HepG2 (cell line): Measurements from ENCODE around the gene LIMCH1. TPM values are rescaled to one million over a fixed set of nuclear protein-coding genes. Genes with fewer than 3 reads are reported as not detected.

ENCODE experiments used
- ATAC-seq: fragments of 200-7000 bp; cut with Tn5 transposase; 3 replicates; pipeline ENCODE4 v1.9.1; 2020; ENCODE audit warnings: mild to moderate bottlenecking, moderate library complexity
- BruUV-seq: library from RNA; stranded (reverse); fragments of 400-500 nt; replicated peaks from 2 replicates; lab custom pipeline; 2021; lab: Mats Ljungman, UMichigan
- CTCF ChIA-PET: fragments of 300-600 bp; formaldehyde crosslinking; extraction: SDS; loops from one replicate; lab custom pipeline; 2021; ENCODE audit warnings: low total read pairs, inconsistent platforms, low intra/inter-chr PET ratio; lab: Yijun Ruan, JAX
- POLR2A ChIA-PET: fragments of 350-600 bp; sonication (Branson Sonifier 250); formaldehyde crosslinking; loops from one replicate; lab custom pipeline; 2020; ENCODE audit warnings: antibody characterized with exemption, inconsistent platforms; lab: Yijun Ruan, JAX
- DNase-seq: peaks from one replicate; pipeline ENCODE4 v3.0.0-alpha.2; 2015; ENCODE audit warnings: low spot score
- FAIRE-seq: peaks from 3 replicates; lab custom pipeline; 2011; peaks lifted over from hg19 to GRCh38; lab: Jason Lieb, UNC
- H2AFZ ChIP-seq: one replicate; pipeline ENCODE4 v1.6.1; 2011; ENCODE audit warnings: low read length, inconsistent platforms
- H3K27ac ChIP-seq: fragments of 300-600 bp; 3 replicates; pipeline ENCODE4 v1.8.0; 2011; ENCODE audit warnings: mixed run types, mild to moderate bottlenecking, mixed read lengths, low read length, inconsistent platforms; ENCODE audit not compliant: insufficient read depth; ENCODE audit errors: extremely low read length
- H3K27me3 ChIP-seq, 2 experiments: fragments of 200-600 bp in 1 of 2; 2 replicates in 1 of 2; 3 replicates in 1 of 2; pipeline versions ENCODE4 v1.6.0 to v1.8.0; 2011; ENCODE audit warnings: low read length in 2 of 2, mild to moderate bottlenecking in 2 of 2, moderate library complexity in 2 of 2, inconsistent platforms in 1 of 2; ENCODE audit not compliant: insufficient read depth in 2 of 2, control insufficient read depth in 1 of 2
- H3K36me3 ChIP-seq, 2 experiments: fragments of 200-600 bp in 1 of 2; replicated peaks in 1 of 2; 2 replicates in 1 of 2; 3 replicates in 1 of 2; pipeline versions ENCODE4 v1.5.1 to v1.8.0; 2011; ENCODE audit warnings: low read length in 2 of 2, inconsistent platforms in 1 of 2; ENCODE audit not compliant: insufficient read depth in 2 of 2, control insufficient read depth in 1 of 2
- H3K4me1 ChIP-seq: 2 replicates; pipeline ENCODE4 v1.5.1; 2012; ENCODE audit warnings: low read length, inconsistent platforms; ENCODE audit not compliant: insufficient read depth
- H3K4me2 ChIP-seq: 2 replicates; pipeline ENCODE4 v1.6.0; 2011; ENCODE audit warnings: low read depth, low read length, inconsistent platforms
- H3K4me3 ChIP-seq, 3 experiments: fragments of 200-600 bp in 1 of 3; sonication (generic), shearing (Covaris generic) in 1 of 3; replicated peaks in 1 of 3; 2 replicates each; pipeline ENCODE4 v1.5.1; 2011 to 2016; ENCODE audit warnings: low read length in 3 of 3, inconsistent platforms in 2 of 3, low read depth in 2 of 3, mild to moderate bottlenecking in 2 of 3, control low read depth in 1 of 3, mixed read lengths in 1 of 3; ENCODE audit not compliant: insufficient read depth in 1 of 3
- H3K79me2 ChIP-seq: one replicate; pipeline ENCODE4 v1.6.1; 2011; ENCODE audit warnings: low read length, inconsistent platforms; ENCODE audit not compliant: insufficient read depth
- H3K9ac ChIP-seq: 2 replicates; pipeline ENCODE4 v1.6.0; 2011; ENCODE audit warnings: mild to moderate bottlenecking, low read depth, low read length, inconsistent platforms; ENCODE audit not compliant: insufficient read depth
- H3K9me3 ChIP-seq: 2 replicates; pipeline ENCODE4 v1.5.1; 2012; ENCODE audit warnings: mild to moderate bottlenecking, low read length
- H4K20me1 ChIP-seq: 2 replicates; pipeline ENCODE4 v1.6.0; 2011; ENCODE audit warnings: inconsistent platforms, mild to moderate bottlenecking, low read length, moderate library complexity; ENCODE audit not compliant: insufficient read depth
- ATAD3A ChIP-seq: sonication (generic); formaldehyde crosslinking; IDR thresholded peaks from 2 replicates; pipeline ENCODE4 v1.4.0; 2020; ENCODE audit warnings: missing genetic modification reagents
- GATA4 ChIP-seq: sonication (generic); IDR thresholded peaks from 2 replicates; pipeline ENCODE4 v1.6.1; 2016; ENCODE audit warnings: antibody characterized with exemption, low read depth, borderline replicate concordance
- PRMT3 ChIP-seq: sonication (generic); formaldehyde crosslinking; IDR thresholded peaks from 2 replicates; pipeline ENCODE4 v1.8.1; 2022; ENCODE audit warnings: low read depth, mild to moderate bottlenecking, moderate library complexity, missing genetic modification reagents, borderline replicate concordance
- TCF7L2 ChIP-seq: IDR thresholded peaks from 2 replicates; pipeline ENCODE4 v1.6.1; 2011; ENCODE audit warnings: mild to moderate bottlenecking, low read depth, low read length, moderate library complexity
- WIZ ChIP-seq: sonication (generic); formaldehyde crosslinking; IDR thresholded peaks from 2 replicates; pipeline ENCODE4 v1.5.1; 2020; ENCODE audit warnings: mild to moderate bottlenecking, missing genetic modification reagents
- ZEB1 ChIP-seq: IDR thresholded peaks from 2 replicates; pipeline ENCODE4 v1.6.1; 2012; ENCODE audit warnings: mild to moderate bottlenecking, low read depth, inconsistent platforms; ENCODE audit not compliant: insufficient replicate concordance
- ZFYVE20 ChIP-seq: sonication (generic); formaldehyde crosslinking; IDR thresholded peaks from 2 replicates; pipeline ENCODE4 v1.8.0; 2023; ENCODE audit warnings: low read depth, mild to moderate bottlenecking, moderate library complexity, missing genetic modification reagents, borderline replicate concordance
- ZNF530 ChIP-seq: sonication (generic); formaldehyde crosslinking; IDR thresholded peaks from 2 replicates; pipeline ENCODE4 v1.5.0; 2020; ENCODE audit warnings: low read depth, mild to moderate bottlenecking, missing genetic modification reagents
- ZNF614 ChIP-seq: IDR thresholded peaks from 2 replicates; pipeline ENCODE4 v1.6.1; 2018; ENCODE audit warnings: missing biosample characterization, missing genetic modification reagents, inconsistent platforms, borderline replicate concordance
- WGBS: methylation state at CpG from one replicate; pipeline ENCODE4 v1.1.6; 2017; ENCODE audit warnings: low lambda C conversion rate; 5-methylcytosine and 5-hydroxymethylcytosine counted together
- in situ Hi-C: cut with HindIII; loops from 2 replicates; pipeline ENCODE4 v1.10.0; 2017; ENCODE audit warnings: low pct_unique_long_range_greater_than_20kb; ENCODE audit not compliant: extremely low pct_ligation_motif_present
- intact Hi-C: fragments of 100-400 bp; cut with micrococcal nuclease; formaldehyde crosslinking; loops from one replicate; pipeline ENCODE4 v1.10.0; 2022; ENCODE audit not compliant: unreplicated experiment
- polyA plus RNA-seq, 8 experiments: library from polyadenylated mRNA; depleted of rRNA in 3 of 8; stranded (reverse) in 7 of 8; unstranded in 1 of 8; fragments of >200 nt; fragmentation: Illumina TruSeq in 4 of 8; extraction: Trizol in 4 of 8; gene quantifications; 2 replicates each; pipeline versions ENCODE4 v1.2.1 to v1.2.3, GENCODE V29; 2011 to 2016; ENCODE audit warnings: low read depth in 4 of 8, missing spikeins in 1 of 8, mixed read lengths in 1 of 8; ENCODE audit not compliant: insufficient read depth in 1 of 8
- total RNA-seq, 5 experiments: library from RNA; depleted of rRNA; stranded (reverse); fragments of >200 nt; fragmentation: Illumina TruSeq; extraction: Trizol; gene quantifications; 2 replicates each; pipeline ENCODE4 v1.2.3, GENCODE V29; 2016; ENCODE audit warnings: low read depth in 1 of 5
- TF ChIP-seq, protein P1 (sequence below): sonication (generic); formaldehyde crosslinking; IDR thresholded peaks from 2 replicates; pipeline ENCODE4 v1.5.1; 2020; ENCODE audit warnings: mild to moderate bottlenecking, missing genetic modification reagents, borderline replicate concordance
- TF ChIP-seq, protein P2 (sequence below): sonication (generic); formaldehyde crosslinking; IDR thresholded peaks from 2 replicates; pipeline ENCODE4 v1.4.0; 2020; ENCODE audit warnings: missing genetic modification reagents, borderline replicate concordance

Gene LIMCH1
- total and polyA plus RNA-seq, 2 of the 13 experiments (the other 11 are each of a cell fraction or from before 2014, with no cell fraction given): 0.04 TPM; not detected in 1

DNA sequence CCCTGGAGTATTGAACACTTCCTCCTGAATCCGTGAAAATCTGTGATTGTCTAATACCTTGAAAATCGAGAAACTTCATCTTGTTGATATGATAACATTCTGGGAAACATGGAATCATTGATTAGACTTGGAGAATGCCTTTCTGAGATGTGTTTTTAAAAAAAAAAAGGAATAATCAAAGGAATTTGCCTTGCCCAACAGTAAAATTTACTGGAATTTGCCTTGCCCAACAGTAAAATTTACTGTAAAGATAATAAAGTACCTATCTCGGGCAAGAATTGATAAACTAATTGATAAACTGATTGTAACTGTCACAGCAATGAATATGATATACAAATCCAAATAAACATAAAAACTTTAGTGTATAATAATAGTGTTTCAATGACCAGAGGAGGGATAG lies 165.8 kb downstream of the LIMCH1 start:
- Histone ChIP-seq H3K4me1 (no peaks in the 10 kb centered on the region), H3K36me3 (no peaks in the 10 kb centered on the region), H2AFZ (no peak overlapping the region), H3K27me3 (peaks cover 0 to 3% of the 10 kb centered on the region in 2 experiments; a peak in 2 of 5 replicates), H3K27ac (no peak overlapping the region), H3K9me3 (no peaks in the 10 kb centered on the region), H4K20me1 (no peaks in the 10 kb centered on the region), H3K79me2 (no peaks in the 10 kb centered on the region), H3K9ac (no peak overlapping the region), H3K4me3 (no peak overlapping the region), H3K4me2 (no peak overlapping the region)
- BruUV-seq: no TSS peak
- FAIRE-seq: no peak
- no peak for ATAC-seq
- WGBS: 2% methylated on average over 3 of the region's 3 CpGs
- POLR2A ChIA-PET: no interaction called here
- in situ Hi-C loops: no loop called here
- DNase-seq: no peak
- no peak for TF ChIP-seq ZNF614 (CRISPR knock-in tag)
- TF ChIP-seq, protein P1, sequence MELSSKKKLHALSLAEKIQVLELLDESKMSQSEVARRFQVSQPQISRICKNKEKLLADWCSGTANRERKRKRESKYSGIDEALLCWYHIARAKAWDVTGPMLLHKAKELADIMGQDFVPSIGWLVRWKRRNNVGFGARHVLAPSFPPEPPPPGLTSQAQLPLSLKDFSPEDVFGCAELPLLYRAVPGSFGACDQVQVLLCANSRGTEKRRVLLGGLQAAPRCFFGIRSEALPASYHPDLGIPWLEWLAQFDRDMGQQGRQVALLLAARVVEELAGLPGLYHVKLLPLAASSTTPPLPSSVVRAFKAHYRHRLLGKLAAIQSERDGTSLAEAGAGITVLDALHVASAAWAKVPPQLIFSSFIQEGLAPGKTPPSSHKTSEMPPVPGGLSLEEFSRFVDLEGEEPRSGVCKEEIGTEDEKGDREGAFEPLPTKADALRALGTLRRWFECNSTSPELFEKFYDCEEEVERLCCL (CRISPR knock-in tag): no peak
- TF ChIP-seq PRMT3 (CRISPR knock-in tag): no peak
- TF ChIP-seq GATA4: no peak
- TF ChIP-seq TCF7L2: no peak
- TF ChIP-seq, protein P2, sequence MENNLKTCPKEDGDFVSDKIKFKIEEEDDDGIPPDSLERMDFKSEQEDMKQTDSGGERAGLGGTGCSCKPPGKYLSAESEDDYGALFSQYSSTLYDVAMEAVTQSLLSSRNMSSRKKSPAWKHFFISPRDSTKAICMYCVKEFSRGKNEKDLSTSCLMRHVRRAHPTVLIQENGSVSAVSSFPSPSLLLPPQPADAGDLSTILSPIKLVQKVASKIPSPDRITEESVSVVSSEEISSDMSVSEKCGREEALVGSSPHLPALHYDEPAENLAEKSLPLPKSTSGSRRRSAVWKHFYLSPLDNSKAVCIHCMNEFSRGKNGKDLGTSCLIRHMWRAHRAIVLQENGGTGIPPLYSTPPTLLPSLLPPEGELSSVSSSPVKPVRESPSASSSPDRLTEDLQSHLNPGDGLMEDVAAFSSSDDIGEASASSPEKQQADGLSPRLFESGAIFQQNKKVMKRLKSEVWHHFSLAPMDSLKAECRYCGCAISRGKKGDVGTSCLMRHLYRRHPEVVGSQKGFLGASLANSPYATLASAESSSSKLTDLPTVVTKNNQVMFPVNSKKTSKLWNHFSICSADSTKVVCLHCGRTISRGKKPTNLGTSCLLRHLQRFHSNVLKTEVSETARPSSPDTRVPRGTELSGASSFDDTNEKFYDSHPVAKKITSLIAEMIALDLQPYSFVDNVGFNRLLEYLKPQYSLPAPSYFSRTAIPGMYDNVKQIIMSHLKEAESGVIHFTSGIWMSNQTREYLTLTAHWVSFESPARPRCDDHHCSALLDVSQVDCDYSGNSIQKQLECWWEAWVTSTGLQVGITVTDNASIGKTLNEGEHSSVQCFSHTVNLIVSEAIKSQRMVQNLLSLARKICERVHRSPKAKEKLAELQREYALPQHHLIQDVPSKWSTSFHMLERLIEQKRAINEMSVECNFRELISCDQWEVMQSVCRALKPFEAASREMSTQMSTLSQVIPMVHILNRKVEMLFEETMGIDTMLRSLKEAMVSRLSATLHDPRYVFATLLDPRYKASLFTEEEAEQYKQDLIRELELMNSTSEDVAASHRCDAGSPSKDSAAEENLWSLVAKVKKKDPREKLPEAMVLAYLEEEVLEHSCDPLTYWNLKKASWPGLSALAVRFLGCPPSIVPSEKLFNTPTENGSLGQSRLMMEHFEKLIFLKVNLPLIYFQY (CRISPR knock-in tag): no peak
- no peak for TF ChIP-seq ZEB1
- no peak for TF ChIP-seq ATAD3A (CRISPR knock-in tag)
- no peak for TF ChIP-seq ZFYVE20
- TF ChIP-seq WIZ (CRISPR knock-in tag): no peak
- TF ChIP-seq ZNF530 (CRISPR knock-in tag): no peak
- CTCF ChIA-PET: no interaction called here
- intact Hi-C loops: no loop called here
